ENCODE results near the gene SMR3B. TPM values are rescaled to one million over a fixed set of nuclear protein-coding genes. Genes with fewer than 3 reads are reported as not detected.

The SMR3B gene
- total and polyA plus RNA-seq, 8 donors: not detected

- Histone ChIP-seq H3K36me3 (no peaks in the 10 kb centered on the region), H3K4me1 (no peaks in the 10 kb centered on the region), H3K4me3 (no peak overlapping the region), H3K9me3 (peaks cover 0 to 2% of the 10 kb centered on the region in 2 donors), H3K27ac (no peak overlapping the region), H3K27me3 (no peaks in the 10 kb centered on the region)
- intact Hi-C loops (cut with DNase I): no loop called here
- TF ChIP-seq, protein P1, sequence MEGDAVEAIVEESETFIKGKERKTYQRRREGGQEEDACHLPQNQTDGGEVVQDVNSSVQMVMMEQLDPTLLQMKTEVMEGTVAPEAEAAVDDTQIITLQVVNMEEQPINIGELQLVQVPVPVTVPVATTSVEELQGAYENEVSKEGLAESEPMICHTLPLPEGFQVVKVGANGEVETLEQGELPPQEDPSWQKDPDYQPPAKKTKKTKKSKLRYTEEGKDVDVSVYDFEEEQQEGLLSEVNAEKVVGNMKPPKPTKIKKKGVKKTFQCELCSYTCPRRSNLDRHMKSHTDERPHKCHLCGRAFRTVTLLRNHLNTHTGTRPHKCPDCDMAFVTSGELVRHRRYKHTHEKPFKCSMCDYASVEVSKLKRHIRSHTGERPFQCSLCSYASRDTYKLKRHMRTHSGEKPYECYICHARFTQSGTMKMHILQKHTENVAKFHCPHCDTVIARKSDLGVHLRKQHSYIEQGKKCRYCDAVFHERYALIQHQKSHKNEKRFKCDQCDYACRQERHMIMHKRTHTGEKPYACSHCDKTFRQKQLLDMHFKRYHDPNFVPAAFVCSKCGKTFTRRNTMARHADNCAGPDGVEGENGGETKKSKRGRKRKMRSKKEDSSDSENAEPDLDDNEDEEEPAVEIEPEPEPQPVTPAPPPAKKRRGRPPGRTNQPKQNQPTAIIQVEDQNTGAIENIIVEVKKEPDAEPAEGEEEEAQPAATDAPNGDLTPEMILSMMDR (IDR thresholded peaks at IDR 0.05): no peak
- DNase-seq (no peak), ATAC-seq (no peak)
These were observed 10.9 kb upstream of the SMR3B start for GRCh38 chr4:70371987-70372386.

- DNase-seq (no peak), ATAC-seq (no peak)
- intact Hi-C loops (cut with DNase I): no loop called here
- no peaks in the 10 kb centered on the region for H3K4me1 ChIP-seq
- no peaks in the 10 kb centered on the region for H3K36me3 ChIP-seq
- TF ChIP-seq, protein P1 (IDR thresholded peaks at IDR 0.05): no peak
- no peaks in the 10 kb centered on the region for H3K27me3 ChIP-seq
- peaks cover 0 to 2% of the 10 kb centered on the region in 2 donors for H3K9me3 ChIP-seq
- no peak overlapping the region for H3K27ac ChIP-seq
- H3K4me3 ChIP-seq: no peak overlapping the region
These were observed 10.2 kb upstream of the SMR3B start for GRCh38 chr4:70372760-70373159.

GRCh38 chr4:70380578-70380977 lies 2.4 kb upstream of the SMR3B start:
- no peak for DNase-seq

DNA sequence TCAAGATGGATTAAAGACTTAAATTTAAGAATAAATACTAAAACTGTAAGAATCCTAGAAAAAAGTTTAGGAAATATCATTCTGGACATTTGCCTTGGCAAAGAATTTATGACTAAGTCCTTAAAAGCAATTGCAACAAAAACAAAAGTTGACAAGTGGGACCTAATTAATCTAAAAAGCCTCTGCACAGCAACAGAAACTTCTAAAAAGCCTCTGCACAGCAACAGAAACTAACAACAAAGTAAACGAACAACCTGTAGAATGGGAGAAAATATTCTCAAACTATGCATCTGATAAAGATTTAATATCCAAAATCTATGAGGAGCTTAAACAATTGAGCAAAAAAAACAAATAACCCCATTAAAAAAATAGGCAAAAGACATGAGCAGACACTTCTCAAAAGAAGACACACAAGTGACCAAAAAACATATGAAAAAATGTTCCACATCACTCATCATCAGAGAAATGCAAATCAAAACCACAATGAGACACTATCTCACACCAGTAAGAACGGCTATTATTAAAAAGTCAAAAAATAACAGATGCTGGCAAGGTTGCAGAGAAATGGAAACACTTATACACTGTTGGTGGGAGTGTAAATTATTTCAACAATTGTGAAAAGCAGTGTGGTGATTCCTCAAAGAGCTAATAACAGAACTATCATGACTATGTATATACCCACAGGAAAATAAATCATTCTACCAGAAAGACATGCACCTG lies 9.3 kb downstream of the SMR3B start:
- H3K4me1 ChIP-seq: no peaks in the 10 kb centered on the region

More at GRCh38 chr4:70380578-70380977, 2.4 kb upstream of the SMR3B start:
- intact Hi-C loops (cut with DNase I): no loop called here
- H3K27me3 ChIP-seq: no peaks in the 10 kb centered on the region
- no peak overlapping the region for H3K27ac ChIP-seq
- TF ChIP-seq, protein P1 (IDR thresholded peaks at IDR 0.05): no peak
- no peaks in the 10 kb centered on the region for H3K36me3 ChIP-seq
- no peaks in the 10 kb centered on the region for H3K4me1 ChIP-seq
- ATAC-seq: no peak
- H3K4me3 ChIP-seq: no peak overlapping the region
- H3K9me3 ChIP-seq: no peaks in the 10 kb centered on the region

DNA sequence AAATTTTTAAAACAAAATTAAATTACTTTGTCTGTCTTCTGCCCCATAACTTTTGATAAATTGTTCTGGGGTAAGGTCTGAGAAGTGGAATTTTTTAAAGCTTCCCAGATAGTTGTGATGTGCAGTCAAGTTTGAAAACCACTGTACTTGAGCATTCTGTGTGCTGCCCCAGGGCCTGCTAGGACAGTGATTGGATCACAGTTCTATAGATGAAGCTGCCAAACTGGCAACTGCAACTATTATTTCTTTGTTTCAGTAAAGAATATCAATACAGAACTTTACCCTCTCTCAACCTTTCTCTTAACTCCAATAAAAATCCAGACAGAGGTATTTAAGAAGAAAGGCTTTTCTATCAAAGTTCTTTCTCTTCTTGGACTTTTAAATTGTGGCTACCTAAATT lies 14.6 kb downstream of the SMR3B start, which contains the start of gene OPRPN:
Gene OPRPN (plus strand): TSS at position 361 of the 400 bp plus-strand sequence. CDS start 1,346 bp downstream, outside the sequence.
- Histone ChIP-seq H3K36me3 (no peaks in the 10 kb centered on the region), H3K4me1 (no peaks in the 10 kb centered on the region), H3K9me3 (no peaks in the 10 kb centered on the region), H3K27me3 (no peaks in the 10 kb centered on the region), H3K27ac (no peak within 1 kb of the TSS), H3K4me3 (no peak within 1 kb of the TSS)
- intact Hi-C loops (cut with DNase I): no loop called here
- TF ChIP-seq, protein P1 (IDR thresholded peaks at IDR 0.05): no peak
- DNase-seq (no peak), ATAC-seq (no peak)

More for the DNA sequence above, 9.3 kb downstream of the SMR3B start:
- Histone ChIP-seq H3K27ac (no peak overlapping the region), H3K9me3 (no peaks in the 10 kb centered on the region), H3K27me3 (no peaks in the 10 kb centered on the region), H3K36me3 (no peaks in the 10 kb centered on the region), H3K4me3 (no peak overlapping the region)
- TF ChIP-seq, protein P1 (IDR thresholded peaks at IDR 0.05): no peak
- intact Hi-C loops (cut with DNase I): no loop called here
- ATAC-seq: no peak
- DNase-seq: no peak
